Stimulated activated CD4-positive, alpha-beta T cell treated with anti-CD3 and anti-CD28 coated beads, Interleukin-2, amount 100 ng/mL, for 4 hours (primary cell): Measurements from ENCODE around the gene NTF3.

Experiments
- DNase-seq: peaks from one replicate; pipeline ENCODE4 v3.0.0-alpha.2; 2020; ENCODE audit warnings: low read depth

Gene NTF3

GRCh38 chr12:5459051-5459782, 27.3 kb downstream of the NTF3 start:
- DNase-seq: no peak

- no peak for DNase-seq
Measured at GRCh38 chr12:5460817-5461216, 28.9 kb downstream of the NTF3 start.

GRCh38 chr12:5461966-5462365, 30.1 kb downstream of the NTF3 start:
- no peak for DNase-seq

GRCh38 chr12:5464096-5464495, 32.2 kb downstream of the NTF3 start:
- DNase-seq: no peak

- no peak for DNase-seq
Measured at GRCh38 chr12:5465384-5465783, 33.5 kb downstream of the NTF3 start.

GRCh38 chr12:5466521-5466960, 34.6 kb downstream of the NTF3 start:
- no peak for DNase-seq

GRCh38 chr12:5467931-5468330, 36.0 kb downstream of the NTF3 start:
- no peak for DNase-seq

- no peak for DNase-seq
Measured at GRCh38 chr12:5470221-5470620, 38.3 kb downstream of the NTF3 start.

GRCh38 chr12:5470703-5471102, 38.8 kb downstream of the NTF3 start:
- no peak for DNase-seq

GRCh38 chr12:5473076-5473782, 41.3 kb downstream of the NTF3 start:
- DNase-seq: no peak

GRCh38 chr12:5473783-5474116, 41.8 kb downstream of the NTF3 start:
- no peak for DNase-seq

- no peak for DNase-seq
Measured at GRCh38 chr12:5476356-5476755, 44.4 kb downstream of the NTF3 start.

GRCh38 chr12:5478081-5478706, 46.3 kb downstream of the NTF3 start:
- no peak for DNase-seq

- no peak for DNase-seq
Measured at GRCh38 chr12:5479761-5480160, 47.9 kb downstream of the NTF3 start.

GRCh38 chr12:5480218-5480937, 48.5 kb downstream of the NTF3 start:
- DNase-seq: no peak

- DNase-seq: no peak
Measured at GRCh38 chr12:5480938-5481303, 49.0 kb downstream of the NTF3 start.

GRCh38 chr12:5481645-5482044, 49.7 kb downstream of the NTF3 start:
- DNase-seq: no peak

- DNase-seq: no peak
Measured at GRCh38 chr12:5484426-5484825, 52.5 kb downstream of the NTF3 start.

GRCh38 chr12:5485454-5485853, 53.5 kb downstream of the NTF3 start:
- DNase-seq: no peak

GRCh38 chr12:5487076-5487475, 55.2 kb downstream of the NTF3 start:
- no peak for DNase-seq

- DNase-seq: no peak
Measured at GRCh38 chr12:5487948-5488625, 56.2 kb downstream of the NTF3 start.

- no peak for DNase-seq
Measured at GRCh38 chr12:5488626-5488955, 56.7 kb downstream of the NTF3 start.
